ENCODE data around the gene ACBD4.

GRCh38 chr17:45086391-45086790 is 49.1 kb upstream of the ACBD4 start:
- TF ChIP-seq POLR2AphosphoS5 (IDR thresholded peaks at IDR 0.05; ENCODE audit: insufficient read depth in 1 of 2, low read depth in 1 of 2), result no peak
- no peak for TF ChIP-seq CTCF (IDR thresholded peaks at IDR 0.05)

Data from vagina (tissue), 2 donors.